PC-9 (cell line): ENCODE results near the gene TTC28.

Experiments used
- EZH2 ChIP-seq: fragments of 200-600 bp; sonication (generic); IDR thresholded peaks from 2 replicates; pipeline ENCODE4 v1.8.0; 2017; ENCODE audit warnings: antibody characterized with exemption, low read depth
- TF ChIP-seq, protein P1 (sequence below): fragments of 200-600 bp; sonication (generic); conservative IDR thresholded peaks from 2 replicates; pipeline ENCODE4 v1.6.1; 2017; ENCODE audit warnings: mixed run types, antibody characterized with exemption, mild to moderate bottlenecking, moderate library complexity

DNA sequence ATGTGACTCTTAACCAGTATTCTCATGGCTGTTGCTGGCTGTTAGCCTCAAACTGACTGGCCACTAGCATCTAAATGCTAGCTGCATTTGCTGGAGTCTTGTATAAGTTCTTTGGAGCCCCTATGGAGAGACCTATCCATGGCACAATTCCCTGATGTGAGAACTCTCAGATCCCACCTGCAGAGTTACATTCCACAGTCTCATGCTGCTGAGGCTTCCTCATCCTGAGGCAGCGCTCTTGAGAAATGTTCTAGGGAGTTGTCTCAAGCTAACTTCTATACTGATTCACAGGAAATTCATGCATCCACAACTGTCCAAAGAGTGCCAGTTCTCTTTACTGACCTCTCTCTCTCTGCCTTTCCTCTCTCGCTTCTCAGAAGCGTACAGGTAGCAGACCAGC is 542.6 kb downstream of the TTC28 start:
- TF ChIP-seq, protein P1, sequence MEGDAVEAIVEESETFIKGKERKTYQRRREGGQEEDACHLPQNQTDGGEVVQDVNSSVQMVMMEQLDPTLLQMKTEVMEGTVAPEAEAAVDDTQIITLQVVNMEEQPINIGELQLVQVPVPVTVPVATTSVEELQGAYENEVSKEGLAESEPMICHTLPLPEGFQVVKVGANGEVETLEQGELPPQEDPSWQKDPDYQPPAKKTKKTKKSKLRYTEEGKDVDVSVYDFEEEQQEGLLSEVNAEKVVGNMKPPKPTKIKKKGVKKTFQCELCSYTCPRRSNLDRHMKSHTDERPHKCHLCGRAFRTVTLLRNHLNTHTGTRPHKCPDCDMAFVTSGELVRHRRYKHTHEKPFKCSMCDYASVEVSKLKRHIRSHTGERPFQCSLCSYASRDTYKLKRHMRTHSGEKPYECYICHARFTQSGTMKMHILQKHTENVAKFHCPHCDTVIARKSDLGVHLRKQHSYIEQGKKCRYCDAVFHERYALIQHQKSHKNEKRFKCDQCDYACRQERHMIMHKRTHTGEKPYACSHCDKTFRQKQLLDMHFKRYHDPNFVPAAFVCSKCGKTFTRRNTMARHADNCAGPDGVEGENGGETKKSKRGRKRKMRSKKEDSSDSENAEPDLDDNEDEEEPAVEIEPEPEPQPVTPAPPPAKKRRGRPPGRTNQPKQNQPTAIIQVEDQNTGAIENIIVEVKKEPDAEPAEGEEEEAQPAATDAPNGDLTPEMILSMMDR: no peak
- no peak for TF ChIP-seq EZH2
